ENCODE data around the gene TDP2.

- TF ChIP-seq CTCF (IDR thresholded peaks at IDR 0.05) (no peak), POLR2A (IDR thresholded peaks at IDR 0.05) (no peak), EP300 (IDR thresholded peaks at IDR 0.05) (no peak)
Observed at GRCh38 chr6:24606200-24606930, 60.3 kb downstream of the TDP2 start.
